ENCODE measurements around the gene TTI1.
"Not testable (repeated sequence)": the region's sequence is repeated elsewhere in the genome, so short reads cannot be mapped to it uniquely, and the experiment has no call there.

TTI1 gene

DNA sequence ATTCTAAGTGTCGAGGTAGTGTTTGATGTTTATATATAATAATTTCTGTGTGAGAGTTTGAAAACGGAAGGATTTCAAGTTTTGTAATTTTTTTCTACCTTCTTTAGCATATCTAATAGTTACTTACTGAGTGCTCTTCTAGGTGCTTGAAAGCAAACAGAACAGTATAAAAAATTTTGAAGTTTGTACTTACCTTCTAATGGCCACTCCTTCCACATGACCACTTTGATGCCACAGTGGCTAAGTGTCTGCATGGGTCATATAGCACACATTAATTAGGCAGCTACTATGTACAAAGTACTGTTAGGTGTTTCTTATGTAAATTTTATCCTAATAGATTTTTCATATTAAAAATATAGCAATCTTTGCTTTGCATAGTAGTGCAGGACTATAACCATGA lies 21.4 kb upstream of the TTI1 start:
- DNase-seq = no peak

DNA sequence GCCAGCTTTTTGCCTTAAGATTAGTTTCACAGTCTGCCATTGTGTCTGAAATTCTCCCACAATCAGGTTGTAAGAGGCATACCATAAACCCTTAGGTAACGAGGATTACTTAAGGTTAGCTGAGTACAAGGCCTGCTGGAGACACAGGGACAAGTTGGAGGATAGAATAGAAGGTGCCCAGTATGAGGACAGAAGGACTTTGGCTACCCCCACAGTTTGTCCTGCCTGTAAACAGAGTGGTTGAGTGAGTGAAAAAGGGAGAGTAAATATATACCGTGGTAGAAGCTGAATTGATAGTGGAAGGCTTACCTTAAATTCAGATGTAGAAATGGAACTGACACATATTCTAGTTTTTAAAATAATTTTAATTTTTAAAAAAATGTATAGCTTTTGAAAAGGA lies 19.6 kb upstream of the TTI1 start:
- no peak for DNase-seq

GRCh38 chr20:38050686-38051085 lies 17.4 kb upstream of the TTI1 start:
- no peak for DNase-seq

GRCh38 chr20:38049800-38050199 lies 16.5 kb upstream of the TTI1 start:
- DNase-seq = peak; percentile 12

GRCh38 chr20:38046572-38046971 lies 13.3 kb upstream of the TTI1 start:
- no peak for DNase-seq

DNA sequence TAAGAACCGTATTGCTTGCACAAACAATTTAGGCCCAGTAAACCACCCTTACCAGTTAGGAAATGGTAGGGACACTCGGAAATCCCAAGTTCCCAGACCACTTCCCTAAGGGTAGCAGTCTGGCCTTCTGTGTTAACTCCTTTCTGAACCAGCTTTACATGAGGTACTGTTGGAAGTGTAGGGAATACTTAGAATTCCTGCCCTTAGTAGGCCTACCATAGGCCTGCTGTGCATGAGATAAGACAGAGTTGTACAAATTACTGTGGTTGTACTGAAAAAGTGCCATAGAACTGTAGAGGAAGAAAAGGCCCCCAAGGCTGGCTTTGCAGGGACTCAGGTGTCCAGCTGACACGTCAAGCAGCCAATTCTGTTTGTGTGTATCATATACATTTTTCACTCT lies 11.4 kb upstream of the TTI1 start:
- DNase-seq = no peak

- DNase-seq = peak; percentile 42
Measured at GRCh38 chr20:38043512-38044300, 10.4 kb upstream of the TTI1 start.

- DNase-seq = no peak
Measured at GRCh38 chr20:38040276-38040675, 7.0 kb upstream of the TTI1 start.

DNA sequence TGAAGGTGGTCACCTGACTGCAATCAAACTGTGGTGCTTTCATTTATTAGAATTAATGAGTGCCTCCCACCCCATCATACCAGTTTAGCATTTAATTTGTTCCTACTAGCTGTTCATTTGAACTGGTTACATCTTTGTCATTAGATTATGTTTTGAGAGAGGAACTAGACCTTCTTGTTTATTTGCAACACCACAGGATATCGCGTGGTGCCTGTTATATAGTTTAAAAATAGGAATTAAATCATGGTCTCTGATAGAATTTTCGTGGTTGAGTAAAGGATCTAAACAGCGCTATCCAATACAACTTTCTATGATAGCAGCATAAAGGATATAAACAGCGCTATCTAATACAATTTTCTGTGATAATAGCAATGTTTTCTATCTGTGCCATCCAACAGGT lies 3.1 kb upstream of the TTI1 start:
- DNase-seq = no peak

GRCh38 chr20:38034961-38035360 lies 1.7 kb upstream of the TTI1 start:
- DNase-seq = no peak

DNA sequence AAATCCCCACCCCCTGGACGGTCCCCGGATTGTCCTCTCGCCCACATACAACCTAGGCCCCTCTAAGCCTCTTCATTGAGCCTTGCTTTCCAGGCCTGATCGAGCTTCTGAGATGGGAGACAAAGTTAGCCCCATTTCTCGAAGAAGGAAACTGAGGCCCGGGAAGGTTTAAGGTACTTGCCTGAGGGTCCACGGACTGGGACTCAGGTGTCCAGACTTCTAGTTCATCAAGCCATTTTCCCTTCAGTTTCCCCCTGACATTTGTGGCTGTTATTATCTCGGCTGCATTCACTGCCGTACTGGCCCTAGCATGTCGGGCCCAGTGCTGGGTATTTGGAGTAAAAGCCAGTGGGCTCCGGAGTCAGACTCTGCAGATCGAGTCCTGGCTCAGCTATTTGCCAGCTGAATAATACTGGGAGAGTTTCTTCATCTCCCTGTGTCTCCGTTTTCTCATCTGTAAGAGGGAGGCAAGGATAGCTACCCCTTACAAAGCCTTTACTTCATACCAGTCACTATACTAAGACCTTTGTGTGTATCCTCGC lies 923 bp upstream of the TTI1 start:
- no peak for DNase-seq

GRCh38 chr20:38032585-38033329 lies 499 bp downstream of the TTI1 start:
- DNase-seq = peak; percentile 72

DNA sequence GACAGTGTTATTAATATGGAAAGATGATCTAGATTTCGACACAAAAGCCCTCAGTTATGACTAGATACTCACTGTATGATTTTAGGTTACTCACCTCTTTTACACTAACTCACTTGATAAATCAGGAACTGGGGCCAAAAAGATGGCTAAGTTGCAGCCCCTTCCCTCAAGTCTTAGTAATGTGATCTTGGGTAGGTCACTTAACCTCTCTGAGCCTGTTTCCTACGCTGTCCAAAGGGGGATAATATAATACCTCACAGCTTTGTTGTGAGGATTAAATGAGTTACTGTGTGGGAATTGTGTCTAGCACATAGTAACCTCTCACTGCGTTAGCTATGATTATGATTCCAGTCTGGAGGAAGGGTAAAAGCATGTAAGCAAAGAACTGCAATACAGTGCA lies 1.3 kb downstream of the TTI1 start:
- no peak for DNase-seq

DNA sequence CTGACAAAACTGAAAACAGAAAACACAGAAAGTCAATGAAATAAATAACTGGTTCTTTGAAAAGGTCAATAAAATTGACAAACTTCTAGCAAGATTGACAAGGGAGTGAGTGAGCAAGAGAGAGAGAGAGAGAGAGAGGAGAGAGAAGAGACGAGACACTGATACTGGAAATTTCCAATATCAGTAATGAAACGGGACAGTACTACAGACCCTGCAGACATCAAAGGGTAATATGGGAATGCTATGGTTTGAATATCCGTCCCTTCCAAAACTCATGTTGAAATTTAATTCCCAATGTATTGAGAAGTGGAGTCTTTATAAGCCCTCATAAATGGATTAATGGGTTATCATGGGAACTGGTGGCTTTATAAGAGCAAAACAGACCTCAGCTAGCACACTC lies 3.8 kb downstream of the TTI1 start:
- DNase-seq = no peak

DNA sequence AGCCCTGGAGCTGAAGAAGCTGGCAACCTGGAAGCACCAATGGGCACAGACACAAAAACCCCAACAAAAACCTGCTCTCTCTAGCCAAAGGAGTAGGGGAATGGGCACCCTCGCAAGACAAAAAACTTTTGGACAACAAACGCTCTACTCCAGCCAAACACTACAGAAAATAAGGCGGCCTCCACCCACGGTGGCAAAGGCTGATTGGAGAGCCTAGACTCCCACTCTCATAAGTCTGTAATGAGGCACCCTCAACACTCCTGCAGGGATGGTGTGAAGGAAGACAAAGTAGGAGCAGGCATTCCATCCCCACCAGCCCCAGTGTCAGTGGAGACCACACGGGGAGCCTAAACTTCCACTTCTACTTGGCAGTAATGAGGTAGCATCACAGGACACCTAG lies 8.8 kb downstream of the TTI1 start:
- DNase-seq = no peak

GRCh38 chr20:38023181-38024001 lies 9.9 kb downstream of the TTI1 start:
- DNase-seq = no peak

DNA sequence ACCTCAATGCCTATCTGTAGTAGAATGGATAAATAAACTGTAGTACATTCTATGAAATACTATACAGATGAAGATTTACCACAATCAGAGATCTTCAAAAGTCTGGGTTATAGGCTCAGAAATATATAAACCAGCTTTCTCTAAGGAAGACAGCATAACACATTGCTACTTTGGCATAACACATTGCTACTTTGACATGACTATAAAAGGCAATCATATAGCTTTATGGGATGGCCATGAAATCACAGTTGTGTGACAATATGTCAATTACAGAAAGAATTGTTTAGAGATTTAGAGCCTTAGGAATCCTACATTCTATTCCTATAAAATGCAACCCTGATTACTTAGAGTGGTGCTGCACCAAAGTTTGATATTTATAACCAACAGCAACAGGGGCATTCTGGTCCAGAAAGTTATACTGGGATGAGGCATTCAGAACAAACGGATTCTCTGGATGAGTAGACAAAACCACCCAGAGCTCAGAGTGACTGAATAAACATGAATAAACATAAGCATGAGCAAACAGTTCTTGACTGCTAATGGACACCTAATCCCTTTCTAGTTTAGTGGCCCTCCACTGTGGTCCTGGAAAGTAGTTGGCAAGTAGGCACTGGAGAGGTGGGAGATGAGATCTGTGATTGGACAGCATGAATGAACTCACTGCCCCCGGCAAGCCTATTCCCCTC lies 12.0 kb downstream of the TTI1 start:
- DNase-seq = no peak

DNA sequence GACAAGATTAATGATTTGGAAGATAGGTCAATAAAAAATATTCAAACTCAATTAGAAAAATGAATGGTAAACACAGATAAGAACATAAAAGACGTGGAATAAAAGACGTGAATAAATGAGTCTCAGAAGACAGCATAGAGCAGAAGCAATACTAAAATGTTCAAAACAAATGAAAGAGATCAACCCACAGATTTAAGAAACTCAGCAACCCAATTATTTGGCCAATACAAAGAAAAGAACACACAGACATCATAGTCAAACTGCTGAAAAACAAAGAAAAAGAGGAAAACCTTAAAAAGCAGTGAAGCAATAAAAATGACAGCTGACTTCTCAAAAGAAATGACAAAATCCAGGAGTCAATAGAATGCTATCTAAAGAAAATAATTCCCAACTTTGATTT lies 14.9 kb downstream of the TTI1 start:
- no peak for DNase-seq

DNA sequence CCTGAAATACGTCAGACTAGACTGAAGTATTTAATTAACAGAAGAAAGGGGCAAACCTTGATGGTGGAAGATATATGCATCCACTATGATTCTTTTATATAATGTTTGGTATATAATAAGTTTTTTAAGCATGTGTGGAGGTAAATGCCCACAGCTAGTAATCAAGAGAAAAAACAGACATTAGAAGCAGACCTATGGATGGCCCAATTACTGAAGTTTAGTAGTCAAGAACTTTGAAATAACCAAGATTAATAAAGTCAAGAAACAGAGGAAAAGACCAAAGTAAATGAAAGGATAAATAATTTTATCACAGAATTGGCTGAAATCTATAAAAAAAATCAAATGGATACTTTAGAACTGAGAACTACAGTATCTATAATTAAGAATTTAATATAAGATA lies 15.3 kb downstream of the TTI1 start:
- no peak for DNase-seq

- no peak for DNase-seq
Measured at GRCh38 chr20:38013887-38014286, 19.4 kb downstream of the TTI1 start.

- no peak for DNase-seq
Measured at GRCh38 chr20:38012332-38012731, 20.9 kb downstream of the TTI1 start.

- DNase-seq = no peak
Measured at GRCh38 chr20:38011696-38012095, 21.6 kb downstream of the TTI1 start.

GRCh38 chr20:38009416-38009815 lies 23.8 kb downstream of the TTI1 start:
- not testable (repeated sequence) for DNase-seq

Data from stimulated activated CD4-positive, alpha-beta T cell treated with anti-CD3 and anti-CD28 coated beads, Interleukin-1b, Interleukin-23, amount 100 ng/mL, for 48 hours (primary cell).